Astrocyte (in vitro differentiated cells and primary cell): ENCODE results near the gene HNRNPM. TPM values are rescaled to one million over a fixed set of nuclear protein-coding genes. Genes with fewer than 3 reads are reported as not detected.

ENCODE experiments used
- DNase-seq: peaks from one replicate; pipeline ENCODE4 v3.0.0-alpha.2; 2010; ENCODE audit warnings: low read depth
- FAIRE-seq: peaks from 2 replicates; lab custom pipeline; 2011; peaks lifted over from hg19 to GRCh38; lab: Jason Lieb, UNC
- H2AFZ ChIP-seq: 2 replicates; pipeline ENCODE4 v1.6.0; 2012; ENCODE audit warnings: low read depth, low read length, inconsistent platforms
- H3K27ac ChIP-seq: 2 replicates; pipeline ENCODE4 v1.5.1; 2011; ENCODE audit warnings: low read depth, low read length, inconsistent platforms
- H3K27me3 ChIP-seq: 2 replicates; pipeline ENCODE4 v1.6.0; 2011; ENCODE audit warnings: low read length, inconsistent platforms; ENCODE audit not compliant: insufficient read depth
- H3K36me3 ChIP-seq: 2 replicates; pipeline ENCODE4 v1.5.1; 2011; ENCODE audit warnings: low read length, inconsistent platforms; ENCODE audit not compliant: insufficient read depth
- H3K4me1 ChIP-seq: 2 replicates; pipeline ENCODE4 v1.5.1; 2011; ENCODE audit warnings: low read length, inconsistent platforms; ENCODE audit not compliant: insufficient read depth
- H3K4me2 ChIP-seq: 2 replicates; pipeline ENCODE4 v1.6.0; 2012; ENCODE audit warnings: low read length, inconsistent platforms
- H3K4me3 ChIP-seq: 2 replicates; pipeline ENCODE4 v1.5.1; 2011; ENCODE audit warnings: low read depth, mild to moderate bottlenecking, low read length, inconsistent platforms; ENCODE audit not compliant: insufficient read depth
- H3K79me2 ChIP-seq: 2 replicates; pipeline ENCODE4 v1.6.0; 2012; ENCODE audit warnings: mild to moderate bottlenecking, low read length, inconsistent platforms; ENCODE audit not compliant: insufficient read depth
- H3K9ac ChIP-seq: 2 replicates; pipeline ENCODE4 v1.6.0; 2012; ENCODE audit warnings: mild to moderate bottlenecking, low read length, inconsistent platforms
- H3K9me3 ChIP-seq: 2 replicates; pipeline ENCODE4 v1.5.1; 2012; ENCODE audit warnings: low read depth, mild to moderate bottlenecking, low read length, inconsistent platforms; ENCODE audit not compliant: insufficient read depth
- H4K20me1 ChIP-seq: 2 replicates; pipeline ENCODE4 v1.6.0; 2012; ENCODE audit warnings: low read length, inconsistent platforms; ENCODE audit not compliant: insufficient read depth
- H3K27ac Mint-ChIP-seq: one replicate; pipeline ENCODE4 v1.8.0; 2021; ENCODE audit warnings: mild to moderate bottlenecking, mixed read lengths; ENCODE audit not compliant: unreplicated experiment
- H3K27me3 Mint-ChIP-seq: one replicate; pipeline ENCODE4 v1.8.0; 2021; ENCODE audit warnings: low read depth, mixed read lengths; ENCODE audit not compliant: unreplicated experiment
- H3K36me3 Mint-ChIP-seq: one replicate; pipeline ENCODE4 v1.8.0; 2021; ENCODE audit warnings: low read depth, mixed read lengths; ENCODE audit not compliant: unreplicated experiment
- H3K4me1 Mint-ChIP-seq: one replicate; pipeline ENCODE4 v1.8.0; 2021; ENCODE audit warnings: low read depth, mixed read lengths; ENCODE audit not compliant: unreplicated experiment
- H3K4me3 Mint-ChIP-seq: one replicate; pipeline ENCODE4 v1.8.0; 2021; ENCODE audit warnings: mild to moderate bottlenecking, moderate library complexity, mixed read lengths; ENCODE audit not compliant: unreplicated experiment
- H3K9me3 Mint-ChIP-seq: one replicate; pipeline ENCODE4 v1.8.0; 2021; ENCODE audit warnings: mild to moderate bottlenecking, mixed read lengths; ENCODE audit not compliant: unreplicated experiment
- CTCF ChIP-seq: IDR thresholded peaks from 2 replicates; pipeline ENCODE4 v1.5.1; 2011; ENCODE audit warnings: low read depth, mild to moderate bottlenecking, inconsistent platforms, low read length, moderate library complexity; ENCODE audit not compliant: insufficient read depth
- EZH2 ChIP-seq: IDR thresholded peaks from 2 replicates; pipeline ENCODE4 v1.6.1; 2012; ENCODE audit warnings: mild to moderate bottlenecking, low read length, inconsistent platforms; ENCODE audit not compliant: insufficient read depth
- total RNA-seq: library from RNA; stranded (reverse); gene quantifications from 2 replicates; pipeline ENCODE4 v1.2.1, GENCODE V29; 2021

Gene HNRNPM
- total RNA-seq, 1 donor from 2014 or later: 172 TPM

DNA sequence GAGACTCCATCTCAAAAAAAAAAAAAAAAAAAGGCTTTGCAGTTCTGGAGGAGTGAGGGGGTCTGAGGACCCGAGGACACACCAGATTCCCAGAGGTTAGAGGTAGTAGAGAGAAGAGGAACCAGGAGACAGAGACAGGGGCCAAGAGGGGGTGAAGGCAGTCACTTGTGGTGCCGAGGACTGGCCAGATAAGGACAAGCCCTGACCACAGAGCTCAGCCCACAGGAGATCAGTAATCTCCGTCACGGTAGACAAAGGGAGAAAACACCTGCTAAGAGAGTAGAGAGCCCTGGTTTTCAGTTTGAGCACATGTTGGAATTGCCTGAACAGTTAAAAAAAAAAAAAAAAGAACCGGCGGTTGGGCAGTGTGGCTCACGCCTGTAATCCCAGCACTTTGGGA lies 59.4 kb downstream of the HNRNPM start:
- H3K4me3 Mint-ChIP-seq: no peak overlapping the region
- peaks cover 6% of the 10 kb centered on the region for H3K4me1 Mint-ChIP-seq
- no peaks in the 10 kb centered on the region for H4K20me1 ChIP-seq

GRCh38 chr19:8504919-8505318 lies 60.1 kb downstream of the HNRNPM start:
- Histone ChIP-seq H3K79me2 (no peaks in the 10 kb centered on the region), H2AFZ (no peak overlapping the region), H3K36me3 (no peaks in the 10 kb centered on the region), H3K27me3 (no peaks in the 10 kb centered on the region), H3K9me3 (no peaks in the 10 kb centered on the region), H3K4me1 (peaks cover 3% of the 10 kb centered on the region), H3K4me2 (no peak overlapping the region), H3K9ac (no peak overlapping the region), H3K27ac (no peak overlapping the region), H3K4me3 (no peak overlapping the region), H4K20me1 (no peaks in the 10 kb centered on the region)
- TF ChIP-seq CTCF: no peak
- no peak for TF ChIP-seq EZH2
- H3K9me3 Mint-ChIP-seq: peaks cover 2% of the 10 kb centered on the region
- H3K4me1 Mint-ChIP-seq: peaks cover 6% of the 10 kb centered on the region
- no peaks in the 10 kb centered on the region for H3K36me3 Mint-ChIP-seq
- peaks cover 10% of the 10 kb centered on the region for H3K27me3 Mint-ChIP-seq
- H3K4me3 Mint-ChIP-seq: peak overlapping the region; percentile 57
- no peak for FAIRE-seq
- DNase-seq: no peak
- H3K27ac Mint-ChIP-seq: no peak overlapping the region

More for the DNA sequence above, 59.4 kb downstream of the HNRNPM start:
- H3K36me3 ChIP-seq: no peaks in the 10 kb centered on the region
- H3K4me1 ChIP-seq: peaks cover 3% of the 10 kb centered on the region
- no peak overlapping the region for H3K27ac ChIP-seq
- no peak overlapping the region for H2AFZ ChIP-seq
- Mint-ChIP-seq H3K36me3 (no peaks in the 10 kb centered on the region), H3K27ac (peak overlapping the region; percentile 41), H3K9me3 (peaks cover 2% of the 10 kb centered on the region), H3K27me3 (peaks cover 10% of the 10 kb centered on the region)
- H3K27me3 ChIP-seq: no peaks in the 10 kb centered on the region
- TF ChIP-seq EZH2 (no peak), CTCF (no peak)
- no peak overlapping the region for H3K9ac ChIP-seq
- no peak for FAIRE-seq
- H3K9me3 ChIP-seq: no peaks in the 10 kb centered on the region
- DNase-seq: no peak
- no peak overlapping the region for H3K4me2 ChIP-seq
- H3K4me3 ChIP-seq: no peak overlapping the region
- H3K79me2 ChIP-seq: no peaks in the 10 kb centered on the region

DNA sequence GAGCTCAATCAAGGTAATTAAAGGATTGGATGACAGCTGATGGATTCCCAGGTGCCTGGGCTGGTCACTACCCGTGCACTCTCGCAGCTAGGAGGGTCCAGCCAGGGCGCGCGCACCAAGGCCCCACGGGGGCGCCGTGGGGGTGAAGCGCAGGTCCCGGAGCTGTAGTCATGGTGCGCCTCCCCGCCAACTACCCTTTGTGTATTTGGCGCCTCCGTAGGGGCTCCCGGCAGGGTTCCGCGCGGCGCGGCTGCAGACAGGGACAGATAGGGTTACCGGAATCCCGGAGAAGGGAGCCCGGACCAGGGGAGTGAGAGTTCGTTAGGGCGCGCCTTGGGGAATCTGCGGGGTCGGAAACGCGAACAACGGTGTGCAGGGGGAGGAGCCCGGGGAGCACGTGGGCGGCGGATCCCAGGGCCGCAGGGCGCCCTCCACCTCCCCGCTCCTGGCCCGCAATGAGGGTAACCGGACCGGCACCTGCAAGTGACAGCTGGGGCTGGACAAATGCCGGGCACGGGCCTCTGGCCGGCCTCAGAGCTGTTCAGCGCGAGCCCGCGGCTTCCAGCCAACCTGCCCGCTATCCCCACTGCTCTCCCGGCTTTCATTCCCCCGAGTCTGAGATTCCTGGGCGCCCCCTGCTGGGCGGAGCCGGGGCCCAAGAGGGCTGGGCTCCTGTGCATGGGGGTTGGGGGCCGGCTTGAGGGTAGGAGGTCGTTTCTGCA lies 61.1 kb downstream of the HNRNPM start:
- H3K4me3 ChIP-seq: peak overlapping the region; percentile 70
- peak overlapping the region; percentile 84 for H3K4me3 Mint-ChIP-seq
- TF ChIP-seq EZH2 (no peak), CTCF (peak; percentile 59)
- H3K9me3 ChIP-seq: no peaks in the 10 kb centered on the region
- H3K79me2 ChIP-seq: no peaks in the 10 kb centered on the region
- peak overlapping the region; percentile 81 for H2AFZ ChIP-seq
- H3K4me1 Mint-ChIP-seq: no peaks in the 10 kb centered on the region
- H3K27me3 Mint-ChIP-seq: peaks cover 5% of the 10 kb centered on the region
- peak overlapping the region; percentile 71 for H3K9ac ChIP-seq
- H3K4me2 ChIP-seq: peak overlapping the region; percentile 98
- peaks cover 3% of the 10 kb centered on the region for H3K4me1 ChIP-seq
- H3K36me3 Mint-ChIP-seq: no peaks in the 10 kb centered on the region
- no peaks in the 10 kb centered on the region for H3K36me3 ChIP-seq
- DNase-seq (peak; percentile 26), FAIRE-seq (no peak)
- H3K27ac Mint-ChIP-seq: no peak overlapping the region
- no peaks in the 10 kb centered on the region for H4K20me1 ChIP-seq
- H3K27me3 ChIP-seq: no peaks in the 10 kb centered on the region
- no peak overlapping the region for H3K27ac ChIP-seq
- no peaks in the 10 kb centered on the region for H3K9me3 Mint-ChIP-seq
